Esophagus muscularis mucosa (tissue), 4 donors: Measurements from ENCODE around the gene ALDH3A2. TPM values are rescaled to one million over a fixed set of nuclear protein-coding genes. Genes with fewer than 3 reads are reported as not detected.

ENCODE experiments used
- DNase-seq: peaks from one replicate; pipeline ENCODE4 v3.0.0-alpha.2; 2017; ENCODE audit errors: extremely low spot score
- H3K27ac ChIP-seq, 4 donors: fragments of 200-600 bp; sonication (generic); replicated peaks in 1 of 4; 1 replicate in 3 of 4; 2 replicates in 1 of 4; pipeline ENCODE4 v1.5.1; 2016 to 2019; ENCODE audit warnings: mild to moderate bottlenecking in 1 of 4
- H3K27me3 ChIP-seq, 4 donors: fragments of 200-600 bp; sonication (generic); one replicate each; pipeline versions ENCODE4 v1.5.1 to v1.6.0; 2016 to 2019
- H3K36me3 ChIP-seq, 4 donors: fragments of 200-600 bp; sonication (generic); one replicate each; pipeline ENCODE4 v1.5.1; 2016 to 2019
- H3K4me1 ChIP-seq, 4 donors: fragments of 200-600 bp; sonication (generic); one replicate each; pipeline ENCODE4 v1.5.1; 2016 to 2019
- H3K4me3 ChIP-seq, 4 donors: fragments of 200-600 bp; sonication (generic); 1 replicate in 2 of 4; 2 replicates in 2 of 4; pipeline ENCODE4 v1.5.1; 2016 to 2019; ENCODE audit warnings: mild to moderate bottlenecking in 4 of 4, moderate library complexity in 1 of 4
- H3K9me3 ChIP-seq, 4 donors: fragments of 200-600 bp; sonication (generic); 1 replicate in 3 of 4; 2 replicates in 1 of 4; pipeline ENCODE4 v1.5.1; 2016 to 2019
- CTCF ChIP-seq, 3 experiments: fragments of 200-600 bp in 2 of 3; fragments of 450-650 bp in 1 of 3; sonication (generic) in 2 of 3; IDR thresholded peaks; one replicate each; pipeline ENCODE4 v1.5.1; 2017 to 2019; ENCODE audit warnings: antibody characterized with exemption in 3 of 3, mild to moderate bottlenecking in 2 of 3, moderate library complexity in 1 of 3
- EP300 ChIP-seq: sonication (generic); formaldehyde crosslinking; IDR thresholded peaks from one replicate; pipeline ENCODE4 v1.6.1; 2017; ENCODE audit warnings: antibody characterized with exemption
- POLR2A ChIP-seq: fragments of 450-650 bp; IDR thresholded peaks from one replicate; pipeline ENCODE4 v1.6.1; 2017; ENCODE audit warnings: antibody characterized with exemption, moderate library complexity, mild to moderate bottlenecking, low read depth
- POLR2AphosphoS5 ChIP-seq, 2 donors: sonication (generic); formaldehyde crosslinking; IDR thresholded peaks; one replicate each; pipeline ENCODE4 v1.6.1; 2017; ENCODE audit warnings: antibody characterized with exemption in 2 of 2
- WGBS: methylation state at CpG from one replicate; pipeline ENCODE4 v1.1.5; 2018; 5-methylcytosine and 5-hydroxymethylcytosine counted together
- intact Hi-C: fragments of 100-400 bp; cut with DNase I; formaldehyde crosslinking; loops from one replicate; pipeline ENCODE4 v1.15.1; 2023
- total RNA-seq, 4 donors: library from RNA; depleted of rRNA; stranded (reverse); fragments of >200 nt; gene quantifications; one replicate each; pipeline versions ENCODE4 v1.1.0 to v1.2.1, GENCODE V29; 2016

The ALDH3A2 gene
- total RNA-seq, 4 donors from 2014 or later = 104 to 182 (median 115) TPM

DNA sequence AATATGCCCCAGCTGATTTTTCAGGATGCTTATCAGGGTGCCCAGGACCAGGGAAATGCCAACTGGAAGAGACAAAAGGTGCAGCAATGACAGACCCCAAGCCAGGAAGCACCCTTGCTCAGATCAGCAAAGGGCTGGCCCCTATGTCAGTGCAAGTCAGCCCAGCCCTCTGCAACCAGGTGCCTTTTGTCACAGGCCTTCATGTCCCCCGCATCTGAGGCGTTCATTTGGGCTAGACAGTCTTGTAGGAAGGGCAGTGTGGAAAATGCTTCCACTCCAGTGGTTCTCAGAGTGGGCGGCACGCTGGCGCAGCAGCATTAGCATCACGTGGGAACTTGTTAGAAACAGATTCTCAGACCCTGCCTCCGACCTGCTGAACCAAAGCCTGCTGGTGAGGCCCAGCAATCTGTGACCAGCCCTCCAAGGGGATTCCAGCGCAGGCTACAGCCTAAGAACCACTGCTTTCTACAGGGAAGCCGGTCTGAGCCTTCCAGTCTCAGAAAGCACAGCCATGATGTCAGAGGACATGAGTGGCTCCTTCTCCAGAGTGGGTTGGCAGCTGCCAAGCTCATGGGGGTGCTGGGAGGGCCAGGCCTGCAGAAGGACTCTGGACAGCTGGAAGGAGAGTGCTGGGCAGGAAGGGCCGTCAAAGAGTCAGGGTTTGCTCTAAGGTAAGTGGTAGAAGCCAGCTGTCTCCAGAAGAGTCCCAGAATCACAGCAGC, 54.7 kb downstream of the ALDH3A2 start:
- no peaks in the 10 kb centered on the region for H3K36me3 ChIP-seq
- no peaks in the 10 kb centered on the region for H3K9me3 ChIP-seq
- peaks cover 6 to 24% (median 8%) of the 10 kb centered on the region in 4 donors for H3K4me1 ChIP-seq
- no peak for TF ChIP-seq POLR2A
- no peak for TF ChIP-seq POLR2AphosphoS5 (IDR thresholded peaks at IDR 0.05)
- no peak for TF ChIP-seq EP300
- TF ChIP-seq CTCF (IDR thresholded peaks at IDR 0.05) = no peak
- no peak overlapping the region for H3K4me3 ChIP-seq
- DNase-seq = peak; percentile 90
- peak overlapping the region in 2 of 4 donors; percentile 31 to 39 for H3K27ac ChIP-seq
- H3K27me3 ChIP-seq = no peaks in the 10 kb centered on the region
- 67% methylated on average over 1 of the region's 10 CpGs for WGBS
- intact Hi-C loops = no loop called here

- WGBS = 81% methylated on average over 17 of the region's 17 CpGs
- Histone ChIP-seq H3K9me3 (no peaks in the 10 kb centered on the region), H3K4me3 (no peak overlapping the region), H3K4me1 (peaks cover 6 to 24% (median 8%) of the 10 kb centered on the region in 4 donors), H3K27ac (peak overlapping the region in 1 of 4 donors; percentile 39), H3K27me3 (no peaks in the 10 kb centered on the region), H3K36me3 (no peaks in the 10 kb centered on the region)
- intact Hi-C loops = no loop called here
- TF ChIP-seq POLR2A (no peak), EP300 (no peak), POLR2AphosphoS5 (IDR thresholded peaks at IDR 0.05) (no peak), CTCF (IDR thresholded peaks at IDR 0.05) (no peak)
- peak; percentile 77 for DNase-seq
Observed at GRCh38 chr17:19703828-19704613, 55.5 kb downstream of the ALDH3A2 start.

DNA sequence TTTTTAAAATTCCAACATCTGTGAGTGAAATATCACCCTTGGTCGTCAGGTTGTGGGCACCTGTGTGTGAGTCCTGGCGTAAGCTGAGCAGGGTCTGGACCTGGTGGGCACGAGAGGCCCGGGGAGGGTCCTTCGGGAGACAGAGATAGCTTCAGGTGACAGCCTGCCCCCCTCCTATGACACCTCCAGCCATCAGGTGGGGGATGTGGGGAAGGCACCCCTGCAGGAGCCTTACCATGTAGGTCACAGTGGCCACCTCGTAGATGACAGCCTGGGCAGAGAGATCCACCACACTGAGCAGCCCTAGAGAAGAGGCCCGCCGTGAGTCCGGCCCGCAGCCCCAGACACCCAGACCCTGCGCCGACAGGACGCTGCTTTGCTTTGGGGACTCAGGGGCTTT, 56.6 kb downstream of the ALDH3A2 start:
- H3K4me3 ChIP-seq = no peak overlapping the region
- DNase-seq = peak; percentile 57
- H3K4me1 ChIP-seq = peaks cover 6 to 24% (median 8%) of the 10 kb centered on the region in 4 donors
- H3K36me3 ChIP-seq = no peaks in the 10 kb centered on the region
- no peaks in the 10 kb centered on the region for H3K27me3 ChIP-seq
- intact Hi-C loops = no loop called here
- no peak overlapping the region for H3K27ac ChIP-seq
- no peaks in the 10 kb centered on the region for H3K9me3 ChIP-seq
- 91% methylated on average over 12 of the region's 13 CpGs for WGBS
- no peak for TF ChIP-seq CTCF (IDR thresholded peaks at IDR 0.05)
- no peak for TF ChIP-seq POLR2A
- TF ChIP-seq POLR2AphosphoS5 (IDR thresholded peaks at IDR 0.05) = no peak
- no peak for TF ChIP-seq EP300

GRCh38 chr17:19705771-19706770, 57.5 kb downstream of the ALDH3A2 start:
- Histone ChIP-seq H3K27ac (no peak overlapping the region), H3K4me3 (no peak overlapping the region), H3K4me1 (peaks cover 6 to 24% (median 8%) of the 10 kb centered on the region in 4 donors), H3K9me3 (no peaks in the 10 kb centered on the region), H3K36me3 (no peaks in the 10 kb centered on the region), H3K27me3 (no peaks in the 10 kb centered on the region)
- intact Hi-C loops = no loop called here
- TF ChIP-seq EP300 = no peak
- TF ChIP-seq POLR2AphosphoS5 (IDR thresholded peaks at IDR 0.05) = no peak
- TF ChIP-seq POLR2A = no peak
- TF ChIP-seq CTCF (IDR thresholded peaks at IDR 0.05) = no peak
- WGBS = 87% methylated on average over 20 of the region's 22 CpGs
- peak; percentile 91 for DNase-seq
